HT1080 (cell line): ENCODE results near the gene NT5C. TPM values are rescaled to one million over a fixed set of nuclear protein-coding genes. Genes with fewer than 3 reads are reported as not detected.

Source experiments
- DNase-seq: peaks from one replicate; pipeline ENCODE4 v3.0.0-alpha.2; 2015; ENCODE audit warnings: low read depth
- total RNA-seq: library from RNA; depleted of rRNA; stranded (reverse); fragments of >200 nt; shearing (Covaris generic); gene quantifications from 2 replicates; pipeline ENCODE4 v1.2.3, GENCODE V29; 2014

NT5C gene
- total RNA-seq, 1 experiment from 2014 or later = 150 TPM

- no peak for DNase-seq
These were observed 14.8 kb downstream of the NT5C start for GRCh38 chr17:75116737-75117136.

- no peak for DNase-seq
These were observed 16.0 kb downstream of the NT5C start for GRCh38 chr17:75115555-75115954.

GRCh38 chr17:75114552-75115314, 16.8 kb downstream of the NT5C start:
- no peak for DNase-seq

GRCh38 chr17:75113798-75114551, 17.6 kb downstream of the NT5C start:
- DNase-seq = peak; percentile 85

GRCh38 chr17:75111777-75112335, 19.7 kb downstream of the NT5C start:
- no peak for DNase-seq

- DNase-seq = no peak
These were observed 21.2 kb downstream of the NT5C start for GRCh38 chr17:75110234-75110937.

GRCh38 chr17:75109407-75110233, 21.9 kb downstream of the NT5C start, which contains the start of gene ARMC7:
Gene ARMC7 (plus strand): TSS chr17:75109969. CDS start chr17:75110289, 320 bp downstream.
- peak; percentile 82 for DNase-seq

GRCh38 chr17:75109046-75109406, 22.5 kb downstream of the NT5C start:
- DNase-seq = no peak

GRCh38 chr17:75108193-75108592, 23.3 kb downstream of the NT5C start:
- DNase-seq = no peak

- DNase-seq = no peak
These were observed 26.1 kb downstream of the NT5C start for GRCh38 chr17:75105126-75106080.

- DNase-seq = no peak
These were observed 27.7 kb downstream of the NT5C start for GRCh38 chr17:75103601-75104554.

- DNase-seq = no peak
These were observed 29.1 kb downstream of the NT5C start for GRCh38 chr17:75102385-75102821.

- no peak for DNase-seq
These were observed 31.5 kb downstream of the NT5C start for GRCh38 chr17:75099881-75100595.

GRCh38 chr17:75098861-75099260, 32.7 kb downstream of the NT5C start:
- no peak for DNase-seq

GRCh38 chr17:75097865-75098264, 33.7 kb downstream of the NT5C start:
- no peak for DNase-seq

- DNase-seq = peak; percentile 90
These were observed 35.4 kb downstream of the NT5C start for GRCh38 chr17:75096082-75096625.

GRCh38 chr17:75094871-75095399, 36.6 kb downstream of the NT5C start:
- no peak for DNase-seq
